Stimulated activated CD8-positive, alpha-beta memory T cell treated with anti-CD3 and anti-CD28 coated beads, Interleukin-12 subunit alpha, Interleukin-12 subunit beta, amount 100 ng/mL, for 24 hours (primary cell): ENCODE measurements around the gene ERCC8.

Experiments
- DNase-seq: peaks from one replicate; pipeline ENCODE4 v3.0.0-alpha.2; 2020; ENCODE audit errors: extremely low read depth

The ERCC8 gene

DNA sequence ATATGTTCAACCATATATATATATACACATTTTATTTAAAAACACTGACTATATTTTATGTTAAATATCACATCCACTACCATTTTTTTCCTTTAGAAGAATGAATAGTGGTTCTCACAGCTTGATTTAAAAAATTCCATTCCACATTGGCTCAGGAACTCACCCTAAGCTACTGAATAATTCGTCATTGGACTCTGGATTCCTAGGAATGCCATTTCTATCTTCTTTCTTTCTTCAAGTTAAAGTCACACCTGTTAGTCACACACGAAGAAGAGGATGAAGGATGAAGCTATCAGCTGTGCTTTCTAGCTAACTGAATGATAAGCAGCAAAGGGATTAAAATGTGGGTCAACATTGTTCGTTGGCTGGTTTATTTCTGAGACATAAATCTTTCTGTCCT, 108.7 kb downstream of the ERCC8 start:
- DNase-seq, result no peak

DNA sequence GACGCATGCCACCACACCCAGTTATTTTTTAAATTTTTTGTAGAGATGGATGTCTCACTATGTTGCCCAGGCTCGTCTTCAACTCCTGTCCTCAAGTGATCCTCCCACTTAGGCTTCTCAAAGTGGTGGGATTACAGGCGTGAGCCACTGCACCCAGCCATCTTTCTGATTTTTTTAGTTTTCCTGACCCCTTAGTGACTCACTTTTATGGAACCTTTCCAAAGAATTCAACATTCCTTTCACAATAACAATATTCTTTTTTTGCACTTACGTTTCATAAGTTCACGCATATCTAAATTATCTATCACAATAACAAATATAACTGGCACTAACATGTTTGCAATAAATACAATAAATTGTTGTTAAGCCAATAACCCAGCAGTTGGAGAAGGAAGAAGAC, 109.3 kb downstream of the ERCC8 start:
- DNase-seq, result no peak

DNA sequence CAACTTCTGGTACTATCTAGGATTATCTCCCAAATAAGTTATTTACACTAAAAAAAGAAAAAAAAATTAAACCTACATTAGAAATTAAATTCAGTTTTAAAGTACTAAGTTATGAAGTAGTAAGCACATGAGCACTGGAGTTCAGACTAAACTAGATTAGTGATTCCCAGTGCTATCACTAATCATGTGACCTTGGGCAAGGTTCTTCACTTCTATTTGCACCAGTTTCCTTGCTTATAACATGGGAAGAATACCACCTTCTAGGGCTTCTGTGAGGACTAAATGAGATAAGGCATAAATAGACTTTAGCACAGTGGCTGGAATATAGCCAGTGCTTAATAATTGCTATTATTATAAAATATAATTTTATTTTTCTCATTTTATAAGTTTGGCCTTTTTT, 111.3 kb downstream of the ERCC8 start:
- DNase-seq, result no peak

DNA sequence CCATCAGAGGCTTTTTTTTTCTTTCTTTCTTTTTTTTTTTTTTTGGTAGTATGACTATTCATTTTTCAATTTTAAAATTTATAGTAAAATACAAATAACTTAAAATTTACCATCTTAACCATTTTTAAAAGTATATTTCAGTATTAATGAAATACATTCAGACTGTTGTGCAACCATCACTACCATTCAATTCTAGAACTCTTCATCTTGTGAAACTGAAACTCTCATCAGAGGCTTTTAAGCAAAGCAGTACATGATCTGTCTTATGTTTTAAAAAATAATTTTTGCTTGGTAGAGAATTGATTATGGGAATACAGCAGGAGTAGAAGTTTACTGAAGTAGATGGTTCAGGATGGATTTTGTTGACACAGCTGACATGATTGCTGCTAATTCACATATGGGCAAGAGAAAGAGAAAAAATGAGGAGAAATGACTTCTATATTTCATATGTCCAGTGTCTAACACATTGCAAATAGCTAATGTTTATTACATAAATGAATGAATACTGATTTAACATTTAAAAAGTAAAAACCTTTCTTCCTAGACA, 114.2 kb downstream of the ERCC8 start:
- no peak for DNase-seq

DNA sequence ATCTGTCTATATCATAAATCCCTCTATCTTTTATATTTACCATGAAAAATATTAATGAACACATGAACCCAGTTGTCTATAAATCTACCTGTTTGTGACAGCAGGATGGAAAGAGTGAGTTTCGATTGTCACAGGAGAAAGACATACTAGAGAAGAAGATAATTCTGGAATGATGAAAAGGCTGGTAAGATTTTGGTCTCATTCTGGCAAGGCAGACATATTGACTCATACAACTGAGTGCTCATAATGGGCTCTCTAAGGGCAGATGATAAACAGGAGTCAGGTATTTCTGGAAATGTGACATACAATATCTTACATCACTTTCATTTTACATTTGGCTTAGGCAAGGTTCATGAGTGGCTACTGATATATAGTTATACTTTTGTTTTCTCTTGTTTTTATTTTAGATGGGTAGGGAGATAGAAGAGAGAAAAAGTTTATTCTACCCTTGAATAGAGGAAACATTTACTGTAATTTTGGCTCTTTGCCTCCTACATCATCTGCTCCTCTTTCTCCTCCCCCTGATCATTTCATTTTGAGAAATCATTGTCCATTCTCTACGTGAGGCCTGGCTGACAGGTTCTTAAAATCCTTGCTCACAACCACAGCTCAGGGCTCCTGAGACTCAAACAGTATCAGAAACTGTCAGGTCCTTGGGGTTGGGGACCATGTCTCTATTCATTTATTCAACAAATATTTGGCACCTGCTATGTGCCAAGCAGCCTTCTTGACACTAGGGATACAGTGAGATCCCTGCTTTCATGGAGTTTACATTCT, 115.2 kb downstream of the ERCC8 start:
- DNase-seq, result no peak

DNA sequence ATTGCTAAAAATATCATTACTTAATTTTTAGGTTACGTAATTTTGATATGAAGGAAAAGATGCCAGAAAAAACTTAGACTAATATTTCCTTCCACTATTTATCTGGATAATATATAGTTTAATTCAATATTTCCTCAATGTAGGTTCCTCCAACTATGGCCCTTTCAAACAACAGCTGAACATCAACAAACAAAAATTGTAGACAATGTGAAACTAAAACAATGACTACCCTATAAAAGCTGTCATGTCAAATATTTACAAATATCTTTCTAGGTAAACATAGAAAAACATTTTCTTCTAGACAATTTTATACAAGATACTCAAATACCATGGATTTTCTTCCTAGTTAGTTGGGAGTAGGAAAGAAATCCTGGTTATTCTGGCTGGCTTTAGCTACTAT, 117.7 kb downstream of the ERCC8 start:
- DNase-seq, result no peak

DNA sequence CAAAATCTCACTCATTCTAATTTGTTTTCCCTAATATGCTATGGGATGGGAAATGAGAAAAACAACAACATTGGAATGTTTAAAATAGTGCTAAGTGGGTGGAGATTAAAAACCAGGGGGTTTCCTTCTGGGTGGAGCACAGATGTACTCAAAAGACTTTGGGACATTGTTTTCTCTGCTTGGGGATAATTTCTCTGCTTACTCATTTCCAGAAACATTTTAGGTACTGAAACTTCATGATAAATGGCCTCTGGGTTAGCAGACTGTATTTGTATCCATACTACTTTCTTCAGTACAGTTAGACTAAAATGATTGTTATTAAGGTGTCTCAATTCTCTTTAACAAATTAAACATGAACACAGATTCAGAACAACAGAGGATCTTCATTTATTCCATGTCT, 118.2 kb downstream of the ERCC8 start:
- DNase-seq, result no peak
